Measurements from ENCODE around the gene LIMA1. TPM values are rescaled to one million over a fixed set of nuclear protein-coding genes. Genes with fewer than 3 reads are reported as not detected.

The LIMA1 gene
- total RNA-seq, 1 donor from 2014 or later = 79.4 TPM

DNA sequence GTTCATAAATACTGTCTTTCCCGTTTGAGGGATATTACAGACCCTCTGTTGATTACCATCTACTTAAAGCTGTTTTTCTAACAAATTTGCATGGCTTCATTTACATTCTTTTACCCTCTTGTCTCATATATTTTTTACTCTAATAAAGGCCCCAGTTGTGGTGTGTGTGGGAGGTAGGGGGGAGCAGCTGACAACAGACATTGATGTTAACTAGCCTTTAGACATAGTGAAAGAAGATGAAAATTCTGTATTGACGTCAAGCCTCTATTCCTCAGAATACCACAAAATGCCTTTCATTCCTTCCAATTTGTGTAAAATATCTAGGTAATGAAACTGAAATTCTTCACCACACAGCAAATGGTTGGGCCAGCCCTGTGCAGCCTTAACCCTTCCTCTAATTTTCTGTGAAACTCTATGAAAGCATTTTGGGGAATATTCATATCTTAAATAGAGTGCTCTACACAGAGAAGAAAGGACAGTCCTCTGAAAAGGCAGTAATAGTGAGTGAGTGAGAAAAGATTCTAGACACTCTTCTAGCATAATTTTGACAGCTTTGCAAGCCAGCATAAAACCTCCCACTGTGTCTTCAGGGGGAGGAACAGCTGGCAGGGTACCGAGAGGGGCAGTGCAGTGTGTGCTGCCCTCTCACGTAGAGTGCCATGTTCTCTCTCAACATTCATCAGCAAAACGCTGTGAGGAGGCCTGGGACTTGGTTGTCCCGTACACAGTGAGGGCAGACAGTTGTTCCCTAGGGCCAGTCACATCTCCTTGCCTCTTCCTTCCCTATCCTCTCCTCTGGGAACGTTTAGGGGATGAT lies 96.0 kb downstream of the LIMA1 start:
- TF ChIP-seq, protein P1, sequence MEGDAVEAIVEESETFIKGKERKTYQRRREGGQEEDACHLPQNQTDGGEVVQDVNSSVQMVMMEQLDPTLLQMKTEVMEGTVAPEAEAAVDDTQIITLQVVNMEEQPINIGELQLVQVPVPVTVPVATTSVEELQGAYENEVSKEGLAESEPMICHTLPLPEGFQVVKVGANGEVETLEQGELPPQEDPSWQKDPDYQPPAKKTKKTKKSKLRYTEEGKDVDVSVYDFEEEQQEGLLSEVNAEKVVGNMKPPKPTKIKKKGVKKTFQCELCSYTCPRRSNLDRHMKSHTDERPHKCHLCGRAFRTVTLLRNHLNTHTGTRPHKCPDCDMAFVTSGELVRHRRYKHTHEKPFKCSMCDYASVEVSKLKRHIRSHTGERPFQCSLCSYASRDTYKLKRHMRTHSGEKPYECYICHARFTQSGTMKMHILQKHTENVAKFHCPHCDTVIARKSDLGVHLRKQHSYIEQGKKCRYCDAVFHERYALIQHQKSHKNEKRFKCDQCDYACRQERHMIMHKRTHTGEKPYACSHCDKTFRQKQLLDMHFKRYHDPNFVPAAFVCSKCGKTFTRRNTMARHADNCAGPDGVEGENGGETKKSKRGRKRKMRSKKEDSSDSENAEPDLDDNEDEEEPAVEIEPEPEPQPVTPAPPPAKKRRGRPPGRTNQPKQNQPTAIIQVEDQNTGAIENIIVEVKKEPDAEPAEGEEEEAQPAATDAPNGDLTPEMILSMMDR (IDR thresholded peaks at IDR 0.05) = no peak
- no peaks in the 10 kb centered on the region for H3K9me3 ChIP-seq
- intact Hi-C loops (cut with DNase I) = loop anchor here (10.0 kb wide), 1 partner anchor 128 kb away; no protein-coding TSS in a partner anchor
- DNase-seq (ENCODE audit: low spot score in 2 of 2) = no peak
- no peaks in the 10 kb centered on the region for H3K27me3 ChIP-seq
- peak overlapping the region; percentile 82 to 89 for H3K27ac ChIP-seq
- H3K36me3 ChIP-seq = peaks cover 16 to 22% of the 10 kb centered on the region in 2 donors
- H3K4me3 ChIP-seq = no peak overlapping the region
- H3K4me1 ChIP-seq = peaks cover 22 to 59% of the 10 kb centered on the region in 2 donors

- Histone ChIP-seq H3K4me3 (no peak overlapping the region), H3K36me3 (peaks cover 18 to 21% of the 10 kb centered on the region in 2 donors), H3K27me3 (no peaks in the 10 kb centered on the region), H3K4me1 (peaks cover 22 to 59% of the 10 kb centered on the region in 2 donors), H3K9me3 (no peaks in the 10 kb centered on the region), H3K27ac (peak overlapping the region; percentile 82 to 89)
- DNase-seq (ENCODE audit: low spot score in 2 of 2) = no peak
- intact Hi-C loops (cut with DNase I) = loop anchor here (10.0 kb wide), 1 partner anchor 128 kb away; no protein-coding TSS in a partner anchor
- TF ChIP-seq, protein P1 (IDR thresholded peaks at IDR 0.05) = no peak
These were observed 96.6 kb downstream of the LIMA1 start for GRCh38 chr12:50186681-50187080.

GRCh38 chr12:50185970-50186663 lies 97.2 kb downstream of the LIMA1 start:
- Histone ChIP-seq H3K27me3 (no peaks in the 10 kb centered on the region), H3K4me3 (no peak overlapping the region), H3K36me3 (peaks cover 18 to 21% of the 10 kb centered on the region in 2 donors), H3K27ac (peak overlapping the region; percentile 82 to 89), H3K4me1 (peaks cover 22 to 59% of the 10 kb centered on the region in 2 donors), H3K9me3 (no peaks in the 10 kb centered on the region)
- intact Hi-C loops (cut with DNase I) = loop anchor here (10.0 kb wide), 1 partner anchor 129 kb away; no protein-coding TSS in a partner anchor
- TF ChIP-seq, protein P1 (IDR thresholded peaks at IDR 0.05) = no peak
- peak in 1 of 2 donors; percentile 67 for DNase-seq (ENCODE audit: low spot score in 2 of 2)

DNA sequence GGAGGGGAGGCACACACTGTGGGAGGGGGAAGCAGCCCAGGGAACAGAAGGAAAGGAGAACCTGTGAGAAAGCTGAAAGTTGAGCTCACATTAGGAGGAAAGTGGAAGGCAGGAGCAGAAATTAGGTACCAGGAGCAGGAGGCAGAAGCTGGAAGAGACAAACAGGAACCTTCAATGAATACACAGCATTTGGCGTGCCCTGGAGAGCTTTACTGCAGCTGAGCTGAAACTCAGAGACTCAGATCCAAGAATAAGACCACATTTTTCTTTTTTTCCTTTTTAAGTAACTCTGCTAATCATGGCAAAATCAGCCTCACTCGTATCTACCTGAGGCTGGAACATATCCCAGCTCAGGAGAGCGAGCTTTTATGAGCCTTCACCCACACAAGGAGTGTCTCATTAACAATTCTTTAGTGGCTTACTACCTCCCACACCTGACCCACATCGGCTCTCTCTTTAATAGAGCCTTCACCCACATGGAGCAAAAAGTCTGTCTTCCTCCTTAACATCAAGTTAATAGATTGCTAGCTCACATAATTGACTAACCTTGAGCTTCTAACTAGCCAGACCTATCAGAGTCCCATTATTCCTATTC lies 97.9 kb downstream of the LIMA1 start:
- H3K27ac ChIP-seq = peak overlapping the region; percentile 82 to 89

DNA sequence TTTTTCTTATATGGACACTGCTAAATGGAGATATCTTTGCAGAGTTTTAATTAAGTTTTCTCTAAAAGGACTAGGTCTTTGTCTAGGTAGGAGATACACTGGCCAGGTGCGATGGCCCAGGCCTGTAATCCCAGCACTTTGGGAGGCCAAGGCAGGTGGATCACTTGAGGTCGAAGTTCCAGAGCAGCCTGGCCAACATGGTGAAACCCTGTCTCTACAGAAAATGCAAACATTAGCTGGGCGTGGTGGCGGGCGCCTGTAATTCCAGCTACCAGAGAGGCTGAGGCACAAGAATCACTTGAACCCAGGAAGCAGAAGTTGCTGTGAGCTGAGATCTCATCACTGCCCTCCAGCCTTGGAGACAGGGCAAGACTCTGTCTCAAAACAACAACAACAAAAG lies 99.1 kb downstream of the LIMA1 start:
- Histone ChIP-seq H3K9me3 (no peaks in the 10 kb centered on the region), H3K4me1 (peaks cover 22 to 55% of the 10 kb centered on the region in 2 donors), H3K36me3 (peaks cover 25 to 31% of the 10 kb centered on the region in 2 donors), H3K4me3 (no peak overlapping the region), H3K27me3 (no peaks in the 10 kb centered on the region), H3K27ac (peak overlapping the region; percentile 82 to 89)
- intact Hi-C loops (cut with DNase I) = loop anchor here (10.0 kb wide), 1 partner anchor 131 kb away; no protein-coding TSS in a partner anchor
- DNase-seq (ENCODE audit: low spot score in 2 of 2) = no peak
- TF ChIP-seq, protein P1 (IDR thresholded peaks at IDR 0.05) = no peak

More for the DNA sequence above, 97.9 kb downstream of the LIMA1 start:
- H3K4me1 ChIP-seq = peaks cover 22 to 59% of the 10 kb centered on the region in 2 donors
- H3K9me3 ChIP-seq = no peaks in the 10 kb centered on the region
- H3K36me3 ChIP-seq = peaks cover 20% of the 10 kb centered on the region in 2 donors
- no peaks in the 10 kb centered on the region for H3K27me3 ChIP-seq
- intact Hi-C loops (cut with DNase I) = loop anchor here (10.0 kb wide), 1 partner anchor 129 kb away; no protein-coding TSS in a partner anchor
- TF ChIP-seq, protein P1 (IDR thresholded peaks at IDR 0.05) = no peak
- no peak for DNase-seq (ENCODE audit: low spot score in 2 of 2)
- H3K4me3 ChIP-seq = no peak overlapping the region

Data from ascending aorta (tissue), 2 donors.